Measurements from ENCODE around the gene NR6A1.

NR6A1 gene

GRCh38 chr9:124814164-124814535 lies 43.0 kb upstream of the NR6A1 start:
- Histone ChIP-seq H3K9me3 (ENCODE audit: insufficient read depth, low read depth, low read length) (no peaks in the 10 kb centered on the region), H4K20me1 (ENCODE audit: insufficient read depth, low read length, poor library complexity, severe bottlenecking) (no peaks in the 10 kb centered on the region), H3K27me3 (ENCODE audit: insufficient read depth, low read length, poor library complexity, severe bottlenecking) (no peaks in the 10 kb centered on the region), H3K4me3 (ENCODE audit: low read length, poor library complexity, severe bottlenecking) (no peak overlapping the region), H3F3A (ENCODE audit: low read depth) (no peaks in the 10 kb centered on the region), H3K9me2 (replicated peaks; ENCODE audit: low read depth, low read length) (no peaks in the 10 kb centered on the region), H3K79me2 (ENCODE audit: insufficient read depth, low read length) (no peaks in the 10 kb centered on the region), H3K4me1 (ENCODE audit: insufficient read depth, low read length, poor library complexity, severe bottlenecking) (no peaks in the 10 kb centered on the region), H3K36me3 (ENCODE audit: insufficient read depth, low read length) (no peaks in the 10 kb centered on the region), H2AFZ (ENCODE audit: low read length) (no peak overlapping the region), H3K9ac (ENCODE audit: low read depth, low read length, poor library complexity, severe bottlenecking) (no peak overlapping the region), H3K4me2 (ENCODE audit: low read depth, low read length, poor library complexity, severe bottlenecking) (no peak overlapping the region)
- TF ChIP-seq, protein P1, sequence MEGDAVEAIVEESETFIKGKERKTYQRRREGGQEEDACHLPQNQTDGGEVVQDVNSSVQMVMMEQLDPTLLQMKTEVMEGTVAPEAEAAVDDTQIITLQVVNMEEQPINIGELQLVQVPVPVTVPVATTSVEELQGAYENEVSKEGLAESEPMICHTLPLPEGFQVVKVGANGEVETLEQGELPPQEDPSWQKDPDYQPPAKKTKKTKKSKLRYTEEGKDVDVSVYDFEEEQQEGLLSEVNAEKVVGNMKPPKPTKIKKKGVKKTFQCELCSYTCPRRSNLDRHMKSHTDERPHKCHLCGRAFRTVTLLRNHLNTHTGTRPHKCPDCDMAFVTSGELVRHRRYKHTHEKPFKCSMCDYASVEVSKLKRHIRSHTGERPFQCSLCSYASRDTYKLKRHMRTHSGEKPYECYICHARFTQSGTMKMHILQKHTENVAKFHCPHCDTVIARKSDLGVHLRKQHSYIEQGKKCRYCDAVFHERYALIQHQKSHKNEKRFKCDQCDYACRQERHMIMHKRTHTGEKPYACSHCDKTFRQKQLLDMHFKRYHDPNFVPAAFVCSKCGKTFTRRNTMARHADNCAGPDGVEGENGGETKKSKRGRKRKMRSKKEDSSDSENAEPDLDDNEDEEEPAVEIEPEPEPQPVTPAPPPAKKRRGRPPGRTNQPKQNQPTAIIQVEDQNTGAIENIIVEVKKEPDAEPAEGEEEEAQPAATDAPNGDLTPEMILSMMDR (conservative IDR thresholded peaks at IDR 0.05; ENCODE audit: low read length): no peak
- TF ChIP-seq EZH2phosphoT487 (IDR thresholded peaks at IDR 0.05; ENCODE audit: borderline replicate concordance): no peak

GRCh38 chr9:124813501-124814163 lies 42.5 kb upstream of the NR6A1 start:
- Histone ChIP-seq H3K79me2 (ENCODE audit: insufficient read depth, low read length) (no peaks in the 10 kb centered on the region), H4K20me1 (ENCODE audit: insufficient read depth, low read length, poor library complexity, severe bottlenecking) (no peaks in the 10 kb centered on the region)

GRCh38 chr9:124813041-124813440 lies 41.9 kb upstream of the NR6A1 start:
- no peaks in the 10 kb centered on the region for H4K20me1 ChIP-seq (ENCODE audit: insufficient read depth, low read length, poor library complexity, severe bottlenecking)
- no peaks in the 10 kb centered on the region for H3K9me2 ChIP-seq (replicated peaks; ENCODE audit: low read depth, low read length)
- no peaks in the 10 kb centered on the region for H3F3A ChIP-seq (ENCODE audit: low read depth)
- no peaks in the 10 kb centered on the region for H3K79me2 ChIP-seq (ENCODE audit: insufficient read depth, low read length)
- no peak overlapping the region for H3K4me3 ChIP-seq (ENCODE audit: low read length, poor library complexity, severe bottlenecking)
- no peaks in the 10 kb centered on the region for H3K9me3 ChIP-seq (ENCODE audit: insufficient read depth, low read depth, low read length)
- TF ChIP-seq EZH2phosphoT487 (IDR thresholded peaks at IDR 0.05; ENCODE audit: borderline replicate concordance): no peak
- TF ChIP-seq, protein P1 (conservative IDR thresholded peaks at IDR 0.05; ENCODE audit: low read length): no peak
- H3K4me1 ChIP-seq (ENCODE audit: insufficient read depth, low read length, poor library complexity, severe bottlenecking): no peaks in the 10 kb centered on the region
- H3K36me3 ChIP-seq (ENCODE audit: insufficient read depth, low read length): no peaks in the 10 kb centered on the region
- no peaks in the 10 kb centered on the region for H3K27me3 ChIP-seq (ENCODE audit: insufficient read depth, low read length, poor library complexity, severe bottlenecking)
- no peak overlapping the region for H2AFZ ChIP-seq (ENCODE audit: low read length)
- no peak overlapping the region for H3K4me2 ChIP-seq (ENCODE audit: low read depth, low read length, poor library complexity, severe bottlenecking)
- no peak overlapping the region for H3K9ac ChIP-seq (ENCODE audit: low read depth, low read length, poor library complexity, severe bottlenecking)

More at GRCh38 chr9:124813501-124814163, 42.5 kb upstream of the NR6A1 start:
- no peaks in the 10 kb centered on the region for H3K9me2 ChIP-seq (replicated peaks; ENCODE audit: low read depth, low read length)
- H3K27me3 ChIP-seq (ENCODE audit: insufficient read depth, low read length, poor library complexity, severe bottlenecking): no peaks in the 10 kb centered on the region
- H3K9ac ChIP-seq (ENCODE audit: low read depth, low read length, poor library complexity, severe bottlenecking): no peak overlapping the region
- no peaks in the 10 kb centered on the region for H3K36me3 ChIP-seq (ENCODE audit: insufficient read depth, low read length)
- no peak overlapping the region for H2AFZ ChIP-seq (ENCODE audit: low read length)
- no peaks in the 10 kb centered on the region for H3K4me1 ChIP-seq (ENCODE audit: insufficient read depth, low read length, poor library complexity, severe bottlenecking)
- H3F3A ChIP-seq (ENCODE audit: low read depth): no peaks in the 10 kb centered on the region
- no peaks in the 10 kb centered on the region for H3K9me3 ChIP-seq (ENCODE audit: insufficient read depth, low read depth, low read length)
- TF ChIP-seq EZH2phosphoT487 (IDR thresholded peaks at IDR 0.05; ENCODE audit: borderline replicate concordance): no peak
- TF ChIP-seq, protein P1 (conservative IDR thresholded peaks at IDR 0.05; ENCODE audit: low read length): no peak
- no peak overlapping the region for H3K4me3 ChIP-seq (ENCODE audit: low read length, poor library complexity, severe bottlenecking)
- H3K4me2 ChIP-seq (ENCODE audit: low read depth, low read length, poor library complexity, severe bottlenecking): no peak overlapping the region

All from Loucy (cell line).